Keratinocyte (primary cell): ENCODE results near the gene SMARCA2. TPM values are rescaled to one million over a fixed set of nuclear protein-coding genes. Genes with fewer than 3 reads are reported as not detected.

Experiments used
- DNase-seq: peaks from one replicate; pipeline ENCODE4 v3.0.0-alpha.2; 2011; ENCODE audit warnings: low read depth, missing footprints, low spot score
- FAIRE-seq: peaks from 2 replicates; lab custom pipeline; 2011; peaks lifted over from hg19 to GRCh38; lab: Jason Lieb, UNC
- H2AFZ ChIP-seq: 2 replicates; pipeline ENCODE4 v1.6.0; 2012; ENCODE audit warnings: low read length, control low read depth, inconsistent platforms; ENCODE audit not compliant: control insufficient read depth
- H3K27ac ChIP-seq: 2 replicates; pipeline ENCODE4 v1.5.1; 2011; ENCODE audit warnings: low read length; ENCODE audit not compliant: control insufficient read depth, insufficient read depth
- H3K27me3 ChIP-seq: 3 replicates; pipeline ENCODE4 v1.6.0; 2011; ENCODE audit warnings: low read length; ENCODE audit not compliant: control insufficient read depth, insufficient read depth; ENCODE audit errors: extremely low read depth
- H3K36me3 ChIP-seq, 2 experiments: 2 replicates in 1 of 2; 3 replicates in 1 of 2; pipeline ENCODE4 v1.5.1; 2011; ENCODE audit warnings: low read length in 2 of 2, mild to moderate bottlenecking in 1 of 2; ENCODE audit not compliant: control insufficient read depth in 2 of 2, insufficient read depth in 2 of 2; ENCODE audit errors: extremely low read depth in 1 of 2
- H3K4me1 ChIP-seq: 3 replicates; pipeline ENCODE4 v1.5.1; 2011; ENCODE audit warnings: low read length; ENCODE audit not compliant: control insufficient read depth, insufficient read depth; ENCODE audit errors: extremely low read depth
- H3K4me2 ChIP-seq: 3 replicates; pipeline ENCODE4 v1.6.0; 2011; ENCODE audit warnings: low read depth, low read length; ENCODE audit not compliant: control insufficient read depth, insufficient read depth; ENCODE audit errors: extremely low read depth
- H3K4me3 ChIP-seq, 3 experiments: fragments of 200-600 bp in 1 of 3; sonication (generic) in 1 of 3; 2 replicates in 2 of 3; 3 replicates in 1 of 3; pipeline ENCODE4 v1.5.1; 2011 to 2016; ENCODE audit warnings: low read length in 3 of 3, mild to moderate bottlenecking in 3 of 3, control low read depth in 2 of 3, inconsistent platforms in 1 of 3, low read depth in 1 of 3, mixed read lengths in 1 of 3, mixed run types in 1 of 3, moderate library complexity in 1 of 3; ENCODE audit not compliant: control insufficient read depth in 2 of 3, insufficient read depth in 2 of 3; ENCODE audit errors: extremely low read depth in 1 of 3
- H3K79me2 ChIP-seq: 2 replicates; pipeline ENCODE4 v1.6.0; 2012; ENCODE audit warnings: low read length; ENCODE audit not compliant: control insufficient read depth, insufficient read depth
- H3K9ac ChIP-seq: 3 replicates; pipeline ENCODE4 v1.6.0; 2011; ENCODE audit warnings: low read length; ENCODE audit not compliant: control insufficient read depth, insufficient read depth; ENCODE audit errors: extremely low read depth
- H3K9me1 ChIP-seq: 3 replicates; pipeline ENCODE4 v1.6.0; 2011; ENCODE audit warnings: low read length; ENCODE audit not compliant: control insufficient read depth, insufficient read depth; ENCODE audit errors: extremely low read depth
- H3K9me3 ChIP-seq: 2 replicates; pipeline ENCODE4 v1.5.1; 2012; ENCODE audit warnings: low read depth, low read length; ENCODE audit not compliant: control insufficient read depth
- H4K20me1 ChIP-seq: 3 replicates; pipeline ENCODE4 v1.6.0; 2011; ENCODE audit warnings: low read length; ENCODE audit not compliant: control insufficient read depth, insufficient read depth; ENCODE audit errors: extremely low read depth
- CTCF ChIP-seq, 3 experiments: IDR thresholded peaks in 1 of 3; conservative IDR thresholded peaks in 1 of 3; optimal IDR thresholded peaks in 1 of 3; 2 replicates in 2 of 3; 3 replicates in 1 of 3; pipeline versions ENCODE3 to v1.5.1; 2011; ENCODE audit warnings: low read length in 3 of 3, mild to moderate bottlenecking in 3 of 3, moderate library complexity in 2 of 3, control low read depth in 1 of 3, inconsistent platforms in 1 of 3; ENCODE audit not compliant: insufficient read depth in 2 of 3; ENCODE audit errors: extremely low read depth in 1 of 3
- EZH2 ChIP-seq: IDR thresholded peaks from one replicate; pipeline ENCODE4 v1.6.1; 2012; ENCODE audit warnings: inconsistent platforms, mild to moderate bottlenecking, low read length, moderate library complexity
- dilution Hi-C: fragments of 300-500 bp; cut with MboI; formaldehyde crosslinking; loops from one replicate; pipeline ENCODE4 v1.7.0; 2020; ENCODE audit warnings: low sequenced_read_pairs; ENCODE audit not compliant: extremely low pct_ligation_motif_present
- polyA plus RNA-seq, 5 experiments: library from polyadenylated mRNA; depleted of rRNA in 3 of 5; stranded (reverse) in 3 of 5; stranded (forward) in 1 of 5; unstranded in 1 of 5; fragments of >200 nt; gene quantifications; 1 replicate in 1 of 5; 2 replicates in 3 of 5; 3 replicates in 1 of 5; pipeline versions ENCODE4 v1.2.1 to v1.2.3, GENCODE V29; 2011 to 2012; ENCODE audit warnings: missing spikeins in 2 of 5, low read depth in 1 of 5, low replicate concordance in 1 of 5

The SMARCA2 gene
- polyA plus RNA-seq, 1 donor (not counting 4 experiments of a cell fraction or from before 2014, with no cell fraction given), result 39.0 TPM

GRCh38 chr9:2125906-2126305 lies 110.8 kb downstream of the SMARCA2 start:
- Histone ChIP-seq H3K9me1 (no peaks in the 10 kb centered on the region), H3K4me3 (peak overlapping the region in 1 of 3 experiments; percentile 21), H3K79me2 (no peaks in the 10 kb centered on the region), H4K20me1 (no peaks in the 10 kb centered on the region), H3K4me1 (peaks cover 3% of the 10 kb centered on the region), H3K9ac (no peak overlapping the region), H2AFZ (no peak overlapping the region), H3K27ac (no peak overlapping the region), H3K27me3 (no peaks in the 10 kb centered on the region), H3K4me2 (peak overlapping the region; percentile 66), H3K9me3 (no peaks in the 10 kb centered on the region), H3K36me3 (peaks cover 0 to 4% of the 10 kb centered on the region in 2 experiments)
- TF ChIP-seq EZH2 (no peak), CTCF (optimal IDR thresholded peaks at IDR 0.05 in 1 of 3, IDR thresholded peaks at IDR 0.05 in 1 of 3, conservative IDR thresholded peaks at IDR 0.05 in 1 of 3; ENCODE audit: extremely low read depth in 1 of 3, insufficient read depth in 2 of 3, low read length in 3 of 3) (no peak)
- no peak for FAIRE-seq
- DNase-seq, result no peak
- dilution Hi-C loops, result no loop called here

GRCh38 chr9:2126331-2126803 lies 111.2 kb downstream of the SMARCA2 start:
- Histone ChIP-seq H3K9me3 (no peaks in the 10 kb centered on the region), H3K36me3 (peaks cover 0 to 4% of the 10 kb centered on the region in 2 experiments), H3K9me1 (no peaks in the 10 kb centered on the region), H3K27ac (no peak overlapping the region), H4K20me1 (no peaks in the 10 kb centered on the region), H3K4me2 (peak overlapping the region; percentile 66), H2AFZ (no peak overlapping the region), H3K9ac (no peak overlapping the region), H3K79me2 (no peaks in the 10 kb centered on the region), H3K27me3 (no peaks in the 10 kb centered on the region), H3K4me3 (no peak overlapping the region), H3K4me1 (peaks cover 3% of the 10 kb centered on the region)
- dilution Hi-C loops, result no loop called here
- TF ChIP-seq EZH2 (no peak), CTCF (optimal IDR thresholded peaks at IDR 0.05 in 1 of 3, IDR thresholded peaks at IDR 0.05 in 1 of 3, conservative IDR thresholded peaks at IDR 0.05 in 1 of 3; ENCODE audit: extremely low read depth in 1 of 3, insufficient read depth in 2 of 3, low read length in 3 of 3) (no peak)
- FAIRE-seq, result no peak
- no peak for DNase-seq
